Right lobe of liver (tissue), 4 donors: ENCODE measurements around the gene TTLL3.

Source experiments
- CTCF ChIP-seq, 4 donors: fragments of 200-600 bp in 3 of 4; fragments of 450-650 bp in 1 of 4; IDR thresholded peaks; one replicate each; pipeline versions ENCODE4 v1.5.1 to v1.8.0; 2016 to 2022; ENCODE audit warnings: antibody characterized with exemption in 4 of 4, mild to moderate bottlenecking in 2 of 4
- POLR2A ChIP-seq: fragments of 450-650 bp; IDR thresholded peaks from one replicate; pipeline ENCODE4 v1.6.1; 2017; ENCODE audit warnings: antibody characterized with exemption, mild to moderate bottlenecking
- donor health status: DM: no; HTN: no; CAD: no.
- donor health status: DM: no; HTN: no; CAD: no.
- donor health status: DM: no; HTN: yes; CAD: no.

- TF ChIP-seq POLR2A, result no peak
- TF ChIP-seq CTCF (IDR thresholded peaks at IDR 0.05), result peak; percentile 21 to 26 (median 24)
Measured at GRCh38 chr3:9820946-9821345, 10.9 kb downstream of the TTLL3 start.
